MM.1S (cell line): ENCODE data around the gene SMYD4.

Source experiments
- CTCF ChIP-seq: fragments of 300-600 bp; sonication (generic); IDR thresholded peaks from 2 replicates; pipeline ENCODE4 v1.5.1; 2016; ENCODE audit warnings: antibody characterized with exemption, low read length, mixed read lengths
- EZH2 ChIP-seq: fragments of 300-600 bp; sonication (generic); optimal IDR thresholded peaks from 2 replicates; pipeline ENCODE3; 2017; ENCODE audit warnings: low read depth, mild to moderate bottlenecking, antibody characterized with exemption, low read length, mixed read lengths
- EZH2phosphoT487 ChIP-seq: fragments of 300-600 bp; sonication (generic); IDR thresholded peaks from 2 replicates; pipeline ENCODE4 v1.6.1; 2018; ENCODE audit warnings: antibody characterized with exemption, low read length

GRCh38 chr17:1800240-1800639, 29.5 kb downstream of the SMYD4 start:
- TF ChIP-seq EZH2 (no peak), CTCF (no peak), EZH2phosphoT487 (no peak)
